AG20443 (cell line): Measurements from ENCODE around the gene ENPP7.
A peak's percentile ranks its signal among the peaks of the same experiment; 100 is the strongest.

Experiments
- DNase-seq: peaks from one replicate; pipeline ENCODE4 v3.0.0; 2012; ENCODE audit warnings: low spot score, mixed read lengths

Gene ENPP7

GRCh38 chr17:79730769-79731483 lies at the start of gene ENPP7:
Gene ENPP7 (plus strand): TSS chr17:79730943. CDS start chr17:79731140, 197 bp downstream.
- DNase-seq, result no peak

DNA sequence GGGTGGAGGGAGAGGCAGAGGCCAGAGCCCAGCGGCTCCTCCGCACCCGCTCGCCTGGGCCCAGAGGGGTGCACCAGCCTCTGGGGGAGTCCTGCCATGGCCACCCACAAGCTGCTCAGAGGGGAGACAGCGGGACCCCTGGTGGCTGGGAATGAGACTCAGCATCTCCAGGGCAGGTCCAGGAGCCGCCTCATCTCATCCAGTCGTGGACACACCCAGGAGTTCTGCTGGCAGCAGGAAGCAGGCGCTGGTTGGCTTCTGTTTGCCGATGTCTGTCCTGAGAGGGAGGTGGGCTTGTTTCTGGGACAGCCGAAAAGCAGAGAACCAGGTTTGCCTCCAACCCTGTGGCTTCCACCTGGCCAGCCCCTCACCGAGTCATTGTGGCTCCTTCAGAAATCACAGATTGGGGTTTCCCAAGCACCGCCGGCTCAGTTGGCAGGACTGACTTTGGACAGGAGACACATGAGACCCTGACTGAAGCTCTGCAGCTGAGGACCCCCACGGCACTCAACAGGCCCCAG lies 49.6 kb upstream of the ENPP7 start:
- DNase-seq, result no peak

- DNase-seq, result no peak
Observed at GRCh38 chr17:79681628-79682261, 49.0 kb upstream of the ENPP7 start.

DNA sequence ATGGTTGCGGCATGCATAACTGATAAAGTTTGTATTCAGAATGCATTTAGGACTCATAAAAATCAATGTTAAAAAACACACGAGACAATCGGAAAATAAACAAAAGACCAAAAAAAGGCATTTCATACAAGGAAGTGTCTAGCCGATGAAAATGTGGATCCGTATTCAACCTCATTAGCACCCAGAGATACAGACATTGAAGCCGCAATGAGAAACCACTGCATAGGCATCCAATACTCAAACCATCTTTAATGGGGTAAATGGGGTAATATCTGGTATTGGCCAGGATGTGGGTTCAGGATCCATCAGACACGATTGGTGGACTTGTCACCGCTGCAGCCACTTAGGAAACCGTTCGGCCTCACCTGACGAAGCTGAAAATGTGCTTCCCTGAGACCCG lies 47.4 kb upstream of the ENPP7 start:
- DNase-seq, result no peak

DNA sequence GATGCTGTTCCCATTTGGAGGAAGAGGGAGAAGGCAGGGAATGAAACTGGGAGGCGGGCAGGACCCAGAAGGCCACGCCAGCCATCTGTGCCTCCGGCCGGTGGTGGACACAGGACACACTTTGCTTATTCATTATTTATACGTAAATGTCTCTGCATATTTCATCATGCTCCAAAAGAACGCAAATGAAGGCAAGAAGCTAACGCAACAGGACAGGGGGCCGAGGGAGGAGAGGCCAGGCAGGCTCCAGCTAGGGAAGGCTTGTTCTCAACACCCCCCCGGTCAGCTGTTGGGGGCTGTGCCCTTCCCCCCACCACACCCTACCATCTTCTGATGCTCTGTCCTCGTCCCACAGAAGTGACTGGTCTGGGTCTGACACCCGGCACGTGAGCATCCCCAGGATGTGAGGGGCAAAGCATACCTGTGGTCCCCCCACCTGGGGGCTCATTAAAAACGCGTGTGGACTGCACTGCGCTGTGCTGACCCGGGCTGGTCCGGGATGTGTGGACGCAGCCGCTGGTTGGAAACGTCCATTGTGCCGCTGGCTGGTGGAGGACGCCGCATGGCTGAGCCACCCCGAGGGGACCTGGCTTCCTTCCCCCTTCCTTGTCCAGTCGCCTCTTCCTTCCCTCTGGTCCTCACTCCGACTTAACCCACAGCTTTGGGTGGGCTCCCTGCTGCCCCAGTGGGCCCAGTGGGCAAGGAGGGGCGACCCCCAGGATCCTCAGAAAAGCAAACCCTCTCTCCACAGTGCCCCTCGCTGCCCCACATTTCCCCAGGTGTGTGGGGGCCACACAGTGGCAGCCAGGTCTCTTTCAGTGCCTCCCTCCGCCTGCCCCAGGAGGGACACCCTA lies 46.4 kb upstream of the ENPP7 start:
- no peak for DNase-seq

GRCh38 chr17:79685121-79685520 lies 45.6 kb upstream of the ENPP7 start:
- DNase-seq, result no peak

DNA sequence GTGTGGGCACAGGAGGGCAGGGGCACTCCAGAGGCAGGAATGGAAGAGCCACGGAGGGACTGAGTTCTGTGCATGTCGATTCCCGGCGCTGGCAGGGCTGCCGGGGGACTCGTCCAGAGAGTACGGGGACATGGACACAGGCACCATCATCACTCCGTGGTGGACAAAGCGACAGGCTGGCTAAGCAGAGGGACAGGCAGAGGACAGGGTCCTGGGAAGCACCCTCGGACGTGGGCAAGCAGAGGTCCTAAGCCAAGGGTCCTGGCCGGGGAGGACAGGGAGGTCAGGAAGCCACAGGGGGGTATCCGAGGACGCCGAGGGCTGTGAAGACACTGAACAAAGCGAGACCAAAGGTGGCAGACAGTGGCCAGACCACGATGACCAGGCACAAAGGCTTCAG lies 44.3 kb upstream of the ENPP7 start:
- DNase-seq, result no peak

DNA sequence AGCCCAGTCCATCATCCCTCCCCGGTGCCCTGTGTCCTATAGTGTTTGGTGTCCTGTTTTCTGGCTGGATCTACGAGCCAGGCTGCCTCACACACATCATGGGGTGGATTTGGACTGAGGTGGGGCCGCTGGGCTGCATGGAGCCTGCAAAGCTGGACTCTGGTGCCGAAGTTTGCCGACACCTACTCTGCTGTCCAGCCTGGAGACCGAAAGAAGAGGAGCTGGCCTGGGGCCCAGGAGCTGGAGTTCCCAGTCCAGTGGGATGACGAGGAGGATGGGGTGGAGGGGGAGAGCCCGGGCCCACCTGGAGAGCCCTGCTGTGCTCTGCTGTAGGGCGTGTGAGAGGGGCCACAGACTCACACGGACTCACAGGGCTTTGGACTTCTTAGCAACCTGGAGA lies 40.3 kb upstream of the ENPP7 start:
- DNase-seq, result no peak

- no peak for DNase-seq
Observed at GRCh38 chr17:79690988-79691836, 39.5 kb upstream of the ENPP7 start.

- DNase-seq, result peak; percentile 56
Observed at GRCh38 chr17:79691931-79692330, 38.8 kb upstream of the ENPP7 start.

DNA sequence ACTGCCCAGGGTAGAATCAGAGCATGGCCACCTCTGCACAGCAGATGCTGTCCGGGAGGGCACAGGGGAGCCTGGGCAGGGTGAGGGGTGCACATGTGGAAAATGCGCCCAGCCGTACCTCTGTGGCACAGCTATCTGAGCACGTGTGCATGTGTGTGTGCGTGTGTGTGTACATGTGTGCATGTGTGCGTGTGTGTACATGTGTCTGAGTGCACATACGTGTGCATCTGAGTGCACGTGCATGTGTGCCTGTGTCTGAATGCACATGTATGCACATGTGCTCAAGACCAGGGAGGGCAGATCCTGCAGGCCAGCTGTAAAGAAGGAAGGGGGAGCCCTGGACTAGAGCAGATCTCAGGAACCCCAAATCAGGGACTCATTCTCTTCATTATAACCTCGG lies 37.3 kb upstream of the ENPP7 start:
- no peak for DNase-seq

GRCh38 chr17:79695293-79695790 lies 35.4 kb upstream of the ENPP7 start:
- no peak for DNase-seq

GRCh38 chr17:79695797-79696609 lies 34.7 kb upstream of the ENPP7 start:
- no peak for DNase-seq

DNA sequence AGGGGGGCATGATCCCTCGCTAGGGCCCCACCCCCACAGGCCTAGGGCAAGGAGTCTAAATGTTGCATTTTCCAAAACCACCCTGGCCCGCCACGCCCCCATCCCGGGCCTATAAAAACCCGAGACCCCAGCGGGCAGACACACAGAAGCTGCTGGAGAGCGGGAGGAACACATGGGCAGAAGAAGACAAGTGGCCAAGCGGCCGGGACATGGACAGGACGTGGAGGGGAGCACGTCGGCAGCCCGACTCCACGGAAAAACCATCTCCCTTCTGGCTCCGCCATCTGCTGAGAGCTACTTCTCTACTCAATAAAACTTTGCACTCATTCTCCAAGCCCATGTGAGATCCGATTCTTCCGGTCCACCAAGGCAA lies 34.1 kb upstream of the ENPP7 start:
- no peak for DNase-seq

DNA sequence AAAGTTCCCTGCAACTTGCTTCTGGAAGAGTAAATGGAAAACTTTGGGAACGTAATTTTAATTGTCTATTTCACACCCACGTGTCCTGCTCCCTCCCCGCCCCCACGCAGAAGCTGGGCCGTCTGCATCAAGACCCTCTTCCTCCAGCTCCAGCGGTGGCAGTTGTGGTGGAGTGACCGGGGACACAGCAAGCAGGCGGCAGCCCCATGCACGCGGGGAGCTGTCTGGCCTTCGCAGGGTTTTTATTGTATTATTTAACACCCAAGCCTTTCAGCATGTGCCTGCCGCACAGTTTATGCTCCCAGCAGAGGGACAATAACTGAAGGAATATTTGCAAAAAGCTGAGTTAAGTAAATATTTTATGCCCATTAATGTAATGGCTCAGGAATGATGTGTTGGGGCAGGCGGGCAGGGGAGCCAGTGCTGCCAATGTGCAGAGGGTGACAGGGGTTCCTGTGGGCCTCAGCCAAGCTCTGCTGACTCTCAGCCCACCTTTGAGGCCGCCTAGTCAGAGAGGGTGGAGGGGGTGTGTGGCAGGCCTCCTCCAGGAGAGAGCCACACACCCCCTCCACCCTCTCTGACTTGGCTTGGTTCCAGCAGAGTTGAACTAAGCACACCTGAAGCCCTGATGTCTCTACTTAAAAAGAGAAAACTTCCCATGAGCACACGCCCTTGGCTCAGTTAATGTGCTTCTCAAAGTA lies 32.4 kb upstream of the ENPP7 start:
- no peak for DNase-seq

DNA sequence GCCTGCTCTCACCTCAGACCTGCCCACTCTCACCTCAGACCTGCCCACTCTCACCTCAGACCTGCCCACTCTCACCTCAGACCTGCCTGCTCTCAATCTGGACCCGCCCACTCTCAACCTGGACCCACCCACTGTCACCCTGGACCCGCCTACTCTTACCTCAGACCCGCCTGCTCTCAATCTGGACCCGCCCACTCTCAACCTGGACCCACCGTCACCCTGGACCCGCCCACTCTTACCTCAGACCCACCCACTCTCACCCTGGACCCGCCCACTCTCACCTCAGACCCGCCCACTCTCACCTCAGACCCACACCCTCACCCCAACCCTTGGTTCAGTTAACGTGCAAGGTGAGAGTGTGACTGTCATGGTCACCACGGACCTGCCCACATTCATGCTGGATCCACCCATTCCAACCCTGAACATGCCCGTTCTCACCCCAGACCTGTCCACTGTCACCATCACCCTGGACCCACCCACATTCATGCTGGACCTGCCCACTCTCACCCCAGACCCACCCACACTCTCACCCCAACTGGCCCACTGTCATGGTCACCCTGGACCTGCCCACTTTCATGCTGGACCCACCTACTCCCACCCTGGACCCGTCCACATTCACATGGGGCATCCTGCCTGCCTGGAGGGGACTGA lies 31.2 kb upstream of the ENPP7 start:
- no peak for DNase-seq

DNA sequence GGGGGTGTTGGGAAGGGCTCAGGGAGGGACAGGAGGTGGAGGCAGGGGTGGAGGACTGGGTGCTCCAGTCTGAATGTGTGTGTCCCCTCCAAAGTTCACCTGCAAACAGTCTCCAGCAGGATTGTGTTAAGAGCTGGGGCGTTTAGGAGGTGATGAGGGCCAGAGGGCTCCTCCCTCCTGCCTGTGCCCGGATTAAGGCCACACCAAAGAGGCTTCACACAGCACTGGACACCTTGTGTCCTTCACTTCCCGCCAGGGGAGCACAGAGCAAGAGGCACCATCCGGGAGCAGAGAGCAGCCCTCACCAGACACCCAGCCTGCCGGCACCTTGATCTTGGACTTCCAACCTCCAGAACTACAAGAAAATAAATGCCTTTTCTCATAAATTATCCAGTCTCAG lies 30.2 kb upstream of the ENPP7 start:
- no peak for DNase-seq

DNA sequence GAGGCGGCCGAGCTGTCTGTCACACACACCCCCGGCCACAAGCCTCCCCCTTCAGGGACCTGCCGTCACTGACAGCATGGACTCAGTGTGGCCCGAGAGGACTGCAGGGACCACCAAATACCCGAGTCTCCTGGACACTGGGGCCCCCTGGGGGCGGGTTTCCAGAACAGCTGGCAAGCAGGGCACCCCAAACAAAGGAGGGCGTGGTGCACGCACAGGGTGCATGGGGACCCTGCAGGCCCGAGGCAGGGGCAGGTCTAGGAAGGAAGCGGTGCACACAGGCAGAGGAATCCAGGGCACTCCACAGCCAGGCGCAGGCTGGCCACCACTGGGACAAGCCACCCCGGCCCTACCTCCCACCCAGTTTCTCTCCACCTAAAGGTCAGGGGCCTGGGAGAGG lies 28.7 kb upstream of the ENPP7 start:
- no peak for DNase-seq

DNA sequence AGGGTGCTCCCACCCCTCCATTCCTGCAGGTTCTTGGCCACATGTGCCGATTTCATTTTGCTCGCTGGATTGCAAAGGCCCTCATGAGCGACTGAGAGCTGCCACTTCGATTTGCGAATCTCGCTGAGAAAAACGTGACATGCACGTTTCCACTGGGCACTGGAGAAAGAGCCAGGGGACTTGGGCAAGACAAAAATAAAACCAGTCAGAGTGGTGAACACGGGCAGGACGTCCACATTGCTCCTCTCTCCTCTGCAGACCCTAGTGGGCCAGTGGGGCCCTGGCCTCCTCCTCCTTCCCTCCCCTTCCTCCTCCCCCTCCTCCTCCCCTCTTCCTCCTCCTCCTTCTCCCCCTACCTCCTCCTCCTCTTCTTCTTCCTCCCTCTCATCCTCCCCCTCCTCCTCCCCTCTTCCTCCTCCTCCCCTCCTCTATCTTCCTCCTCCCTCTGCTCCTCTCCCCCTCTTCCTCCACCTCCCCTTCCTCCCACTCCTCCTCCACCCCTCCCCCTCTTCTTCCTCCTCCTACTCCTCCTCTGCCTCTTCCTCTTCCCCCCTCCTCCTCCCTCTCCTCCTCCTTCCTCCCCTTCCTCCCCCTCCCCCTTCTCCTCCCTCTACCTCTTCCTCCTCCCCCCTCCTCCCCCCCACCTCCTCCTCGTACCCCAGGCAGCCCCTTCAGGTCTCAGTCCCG lies 28.1 kb upstream of the ENPP7 start:
- DNase-seq, result no peak
